Liver (tissue), 9 donors: Measurements from ENCODE around the gene TOB1. TPM values are rescaled to one million over a fixed set of nuclear protein-coding genes. Genes with fewer than 3 reads are reported as not detected.

Source experiments
- DNase-seq: peaks from one replicate; pipeline ENCODE4 v3.0.0-alpha.2; 2017; ENCODE audit warnings: low spot score
- H3K27ac ChIP-seq, 2 donors: one replicate each; pipeline ENCODE4 v1.7.0; 2013; ENCODE audit warnings: inconsistent platforms in 2 of 2, low read length in 2 of 2, control low read depth in 1 of 2, low read depth in 1 of 2, mild to moderate bottlenecking in 1 of 2
- H3K27me3 ChIP-seq, 4 donors: one replicate each; pipeline versions ENCODE4 v1.6.1 to v1.7.0; 2013; ENCODE audit warnings: low read length in 3 of 4, inconsistent platforms in 1 of 4, mild to moderate bottlenecking in 1 of 4, moderate library complexity in 1 of 4; ENCODE audit not compliant: control insufficient read depth in 4 of 4, insufficient read depth in 4 of 4
- H3K36me3 ChIP-seq, 4 donors: one replicate each; pipeline versions ENCODE4 v1.6.1 to v1.7.0; 2013; ENCODE audit warnings: low read length in 3 of 4, mild to moderate bottlenecking in 3 of 4, low read depth in 1 of 4, moderate library complexity in 1 of 4; ENCODE audit not compliant: control insufficient read depth in 4 of 4, insufficient read depth in 3 of 4
- H3K4me1 ChIP-seq, 4 donors: one replicate each; pipeline versions ENCODE4 v1.6.1 to v1.7.0; 2013; ENCODE audit warnings: low read length in 3 of 4, mild to moderate bottlenecking in 3 of 4, moderate library complexity in 1 of 4; ENCODE audit not compliant: control insufficient read depth in 4 of 4, insufficient read depth in 4 of 4
- H3K4me3 ChIP-seq, 3 donors: one replicate each; pipeline versions ENCODE4 v1.6.1 to v1.7.0; 2013; ENCODE audit warnings: low read length in 3 of 3, control low read depth in 1 of 3, low read depth in 1 of 3, mild to moderate bottlenecking in 1 of 3
- H3K9ac ChIP-seq, 2 donors: one replicate each; pipeline ENCODE4 v1.7.0; 2013; ENCODE audit warnings: low read length in 2 of 2, mild to moderate bottlenecking in 2 of 2, moderate library complexity in 2 of 2, control low read depth in 1 of 2, low read depth in 1 of 2
- H3K9me3 ChIP-seq, 4 donors: one replicate each; pipeline versions ENCODE4 v1.6.1 to v1.7.0; 2013; ENCODE audit warnings: low read length in 3 of 4; ENCODE audit not compliant: control insufficient read depth in 4 of 4
- EGR1 ChIP-seq, 2 donors: IDR thresholded peaks; 2 replicates each; pipeline ENCODE4 v1.6.1; 2016 to 2018; ENCODE audit warnings: antibody characterized with exemption in 2 of 2, low read depth in 2 of 2
- FOXA1 ChIP-seq: IDR thresholded peaks from 2 replicates; pipeline ENCODE4 v1.6.1; 2016; ENCODE audit warnings: antibody characterized with exemption
- FOXA2 ChIP-seq: IDR thresholded peaks from 2 replicates; pipeline ENCODE4 v1.6.1; 2016; ENCODE audit warnings: antibody characterized with exemption
- GABPA ChIP-seq, 2 donors: IDR thresholded peaks in 1 of 2; conservative IDR thresholded peaks in 1 of 2; 2 replicates each; pipeline ENCODE4 v1.6.1; 2016; ENCODE audit warnings: antibody characterized with exemption in 2 of 2, mild to moderate bottlenecking in 1 of 2, moderate library complexity in 1 of 2
- HNF4A ChIP-seq, 2 donors: conservative IDR thresholded peaks; 2 replicates each; pipeline ENCODE4 v1.6.1; 2016; ENCODE audit warnings: antibody characterized with exemption in 2 of 2, mild to moderate bottlenecking in 2 of 2
- HNF4G ChIP-seq: IDR thresholded peaks from 2 replicates; pipeline ENCODE4 v1.6.1; 2016; ENCODE audit warnings: antibody characterized with exemption
- JUND ChIP-seq, 2 donors: IDR thresholded peaks; 2 replicates each; pipeline ENCODE4 v1.6.1; 2016; ENCODE audit warnings: antibody characterized with exemption in 2 of 2
- NR2F2 ChIP-seq: IDR thresholded peaks from 2 replicates; pipeline ENCODE4 v1.6.1; 2016; ENCODE audit warnings: antibody characterized with exemption
- RAD21 ChIP-seq, 2 donors: IDR thresholded peaks; 2 replicates each; pipeline ENCODE4 v1.6.1; 2016; ENCODE audit warnings: antibody characterized with exemption in 2 of 2, mild to moderate bottlenecking in 2 of 2
- RXRA ChIP-seq, 2 donors: IDR thresholded peaks; 2 replicates each; pipeline ENCODE4 v1.6.1; 2017 to 2018; ENCODE audit warnings: antibody characterized with exemption in 2 of 2, mild to moderate bottlenecking in 1 of 2
- TAF1 ChIP-seq: conservative IDR thresholded peaks from 2 replicates; pipeline ENCODE4 v1.6.1; 2016; ENCODE audit warnings: antibody characterized with exemption, mild to moderate bottlenecking
- YY1 ChIP-seq: IDR thresholded peaks from 2 replicates; pipeline ENCODE4 v1.6.1; 2016; ENCODE audit warnings: antibody characterized with exemption, mild to moderate bottlenecking
- WGBS: extraction: QIAGEN DNeasy Blood & Tissue Kit; methylation state at CpG from one replicate; pipeline ENCODE4 v1.1.7; 2013; 5-methylcytosine and 5-hydroxymethylcytosine counted together
- polyA plus RNA-seq, 2 donors: library from polyadenylated mRNA; stranded (reverse) in 1 of 2; unstranded in 1 of 2; fragments of 200-250 nt in 1 of 2; fragments of >200 nt in 1 of 2; fragmentation: Nextera tagmentation in 1 of 2; extraction: Ambion mirVana in 1 of 2; gene quantifications; one replicate each; pipeline versions ENCODE4 v1.2.1 to v1.2.3, GENCODE V29; 2013 to 2015
- total RNA-seq, 2 donors: library from RNA; depleted of rRNA; stranded (reverse); fragments of >200 nt; gene quantifications; one replicate each; pipeline ENCODE4 v1.2.3, GENCODE V29; 2014
- TF ChIP-seq, protein P1 (sequence below): fragments of 150-350 bp; IDR thresholded peaks from 2 replicates; pipeline ENCODE4 v1.5.1; 2017; ENCODE audit warnings: improper control_type of control experiment, low read depth, low read length; ENCODE audit not compliant: missing input control
- TF ChIP-seq, protein P2 (sequence below): IDR thresholded peaks from 2 replicates; pipeline ENCODE4 v1.6.1; 2016; ENCODE audit warnings: antibody characterized with exemption, mild to moderate bottlenecking
- TF ChIP-seq, protein P3 (sequence below): IDR thresholded peaks from 2 replicates; pipeline ENCODE4 v1.6.1; 2016; ENCODE audit warnings: antibody characterized with exemption
- TF ChIP-seq, protein P4 (sequence below): IDR thresholded peaks from 2 replicates; pipeline ENCODE4 v1.6.1; 2016; ENCODE audit warnings: antibody characterized with exemption
- TF ChIP-seq, protein P5 (sequence below): IDR thresholded peaks from 2 replicates; pipeline ENCODE4 v1.6.1; 2016; ENCODE audit warnings: antibody characterized with exemption
- donor health status: healthy.
- donor health status: healthy.
- donor health status: healthy.
- donor health status: healthy.
- donor health status: healthy.

Gene TOB1
- total and polyA plus RNA-seq, 4 donors = 10.2 to 132 (median 37.8) TPM

DNA sequence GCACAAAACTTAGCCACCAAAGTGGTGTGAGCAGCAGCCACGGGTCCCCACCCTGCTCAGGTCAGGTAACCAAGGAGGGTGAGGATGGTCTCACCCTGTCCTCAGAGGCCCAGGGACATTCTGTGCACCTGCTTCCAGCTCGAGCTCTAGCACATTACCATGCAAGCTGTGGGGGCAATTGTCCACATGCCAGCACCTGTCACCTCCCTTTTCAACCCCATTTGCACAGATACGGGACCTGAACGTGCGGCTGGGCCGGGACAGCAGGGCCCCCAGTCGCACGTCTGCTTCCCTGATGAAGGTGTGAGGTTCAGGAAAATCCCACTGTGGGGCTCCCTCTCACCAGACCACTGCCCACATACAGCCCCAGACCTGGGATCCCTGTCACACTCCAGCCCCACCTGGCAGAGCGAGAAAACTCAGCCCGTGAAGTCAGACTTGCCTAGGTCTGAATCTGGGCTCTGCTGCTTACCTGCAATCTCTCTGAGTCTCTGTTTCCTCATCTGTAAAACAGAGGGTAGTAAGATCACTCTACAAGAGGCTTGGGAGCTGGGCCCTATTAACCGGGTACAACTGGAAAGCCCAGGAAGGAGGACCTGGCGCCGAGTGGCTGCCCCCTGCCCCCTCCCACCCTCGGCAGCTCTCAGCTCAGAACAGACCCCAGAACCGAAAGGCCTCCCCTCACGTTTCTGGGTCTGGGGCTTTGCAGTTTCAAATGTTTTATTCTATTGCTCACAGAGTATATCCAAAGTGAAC, 22.8 kb downstream of the TOB1 start:
- DNase-seq = no peak
- H3K9me3 ChIP-seq = no peaks in the 10 kb centered on the region
- WGBS = 89% methylated on average over 16 of the region's 16 CpGs
- H3K9ac ChIP-seq = no peak overlapping the region
- H3K4me3 ChIP-seq = no peak overlapping the region
- no peak for TF ChIP-seq NR2F2
- TF ChIP-seq, protein P1, sequence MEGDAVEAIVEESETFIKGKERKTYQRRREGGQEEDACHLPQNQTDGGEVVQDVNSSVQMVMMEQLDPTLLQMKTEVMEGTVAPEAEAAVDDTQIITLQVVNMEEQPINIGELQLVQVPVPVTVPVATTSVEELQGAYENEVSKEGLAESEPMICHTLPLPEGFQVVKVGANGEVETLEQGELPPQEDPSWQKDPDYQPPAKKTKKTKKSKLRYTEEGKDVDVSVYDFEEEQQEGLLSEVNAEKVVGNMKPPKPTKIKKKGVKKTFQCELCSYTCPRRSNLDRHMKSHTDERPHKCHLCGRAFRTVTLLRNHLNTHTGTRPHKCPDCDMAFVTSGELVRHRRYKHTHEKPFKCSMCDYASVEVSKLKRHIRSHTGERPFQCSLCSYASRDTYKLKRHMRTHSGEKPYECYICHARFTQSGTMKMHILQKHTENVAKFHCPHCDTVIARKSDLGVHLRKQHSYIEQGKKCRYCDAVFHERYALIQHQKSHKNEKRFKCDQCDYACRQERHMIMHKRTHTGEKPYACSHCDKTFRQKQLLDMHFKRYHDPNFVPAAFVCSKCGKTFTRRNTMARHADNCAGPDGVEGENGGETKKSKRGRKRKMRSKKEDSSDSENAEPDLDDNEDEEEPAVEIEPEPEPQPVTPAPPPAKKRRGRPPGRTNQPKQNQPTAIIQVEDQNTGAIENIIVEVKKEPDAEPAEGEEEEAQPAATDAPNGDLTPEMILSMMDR = no peak
- no peak for TF ChIP-seq GABPA (IDR thresholded peaks at IDR 0.05 in 1 of 2, conservative IDR thresholded peaks at IDR 0.05 in 1 of 2)
- TF ChIP-seq, protein P2, sequence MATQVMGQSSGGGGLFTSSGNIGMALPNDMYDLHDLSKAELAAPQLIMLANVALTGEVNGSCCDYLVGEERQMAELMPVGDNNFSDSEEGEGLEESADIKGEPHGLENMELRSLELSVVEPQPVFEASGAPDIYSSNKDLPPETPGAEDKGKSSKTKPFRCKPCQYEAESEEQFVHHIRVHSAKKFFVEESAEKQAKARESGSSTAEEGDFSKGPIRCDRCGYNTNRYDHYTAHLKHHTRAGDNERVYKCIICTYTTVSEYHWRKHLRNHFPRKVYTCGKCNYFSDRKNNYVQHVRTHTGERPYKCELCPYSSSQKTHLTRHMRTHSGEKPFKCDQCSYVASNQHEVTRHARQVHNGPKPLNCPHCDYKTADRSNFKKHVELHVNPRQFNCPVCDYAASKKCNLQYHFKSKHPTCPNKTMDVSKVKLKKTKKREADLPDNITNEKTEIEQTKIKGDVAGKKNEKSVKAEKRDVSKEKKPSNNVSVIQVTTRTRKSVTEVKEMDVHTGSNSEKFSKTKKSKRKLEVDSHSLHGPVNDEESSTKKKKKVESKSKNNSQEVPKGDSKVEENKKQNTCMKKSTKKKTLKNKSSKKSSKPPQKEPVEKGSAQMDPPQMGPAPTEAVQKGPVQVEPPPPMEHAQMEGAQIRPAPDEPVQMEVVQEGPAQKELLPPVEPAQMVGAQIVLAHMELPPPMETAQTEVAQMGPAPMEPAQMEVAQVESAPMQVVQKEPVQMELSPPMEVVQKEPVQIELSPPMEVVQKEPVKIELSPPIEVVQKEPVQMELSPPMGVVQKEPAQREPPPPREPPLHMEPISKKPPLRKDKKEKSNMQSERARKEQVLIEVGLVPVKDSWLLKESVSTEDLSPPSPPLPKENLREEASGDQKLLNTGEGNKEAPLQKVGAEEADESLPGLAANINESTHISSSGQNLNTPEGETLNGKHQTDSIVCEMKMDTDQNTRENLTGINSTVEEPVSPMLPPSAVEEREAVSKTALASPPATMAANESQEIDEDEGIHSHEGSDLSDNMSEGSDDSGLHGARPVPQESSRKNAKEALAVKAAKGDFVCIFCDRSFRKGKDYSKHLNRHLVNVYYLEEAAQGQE = no peak
- no peak for TF ChIP-seq YY1
- no peak for TF ChIP-seq EGR1 (IDR thresholded peaks at IDR 0.05; ENCODE audit: low read depth in 2 of 2)
- TF ChIP-seq RAD21 (IDR thresholded peaks at IDR 0.05) = no peak
- TF ChIP-seq JUND (IDR thresholded peaks at IDR 0.05) = no peak
- TF ChIP-seq TAF1 = no peak
- TF ChIP-seq FOXA1 = no peak
- TF ChIP-seq, protein P3, sequence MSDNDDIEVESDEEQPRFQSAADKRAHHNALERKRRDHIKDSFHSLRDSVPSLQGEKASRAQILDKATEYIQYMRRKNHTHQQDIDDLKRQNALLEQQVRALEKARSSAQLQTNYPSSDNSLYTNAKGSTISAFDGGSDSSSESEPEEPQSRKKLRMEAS = no peak
- TF ChIP-seq, protein P4, sequence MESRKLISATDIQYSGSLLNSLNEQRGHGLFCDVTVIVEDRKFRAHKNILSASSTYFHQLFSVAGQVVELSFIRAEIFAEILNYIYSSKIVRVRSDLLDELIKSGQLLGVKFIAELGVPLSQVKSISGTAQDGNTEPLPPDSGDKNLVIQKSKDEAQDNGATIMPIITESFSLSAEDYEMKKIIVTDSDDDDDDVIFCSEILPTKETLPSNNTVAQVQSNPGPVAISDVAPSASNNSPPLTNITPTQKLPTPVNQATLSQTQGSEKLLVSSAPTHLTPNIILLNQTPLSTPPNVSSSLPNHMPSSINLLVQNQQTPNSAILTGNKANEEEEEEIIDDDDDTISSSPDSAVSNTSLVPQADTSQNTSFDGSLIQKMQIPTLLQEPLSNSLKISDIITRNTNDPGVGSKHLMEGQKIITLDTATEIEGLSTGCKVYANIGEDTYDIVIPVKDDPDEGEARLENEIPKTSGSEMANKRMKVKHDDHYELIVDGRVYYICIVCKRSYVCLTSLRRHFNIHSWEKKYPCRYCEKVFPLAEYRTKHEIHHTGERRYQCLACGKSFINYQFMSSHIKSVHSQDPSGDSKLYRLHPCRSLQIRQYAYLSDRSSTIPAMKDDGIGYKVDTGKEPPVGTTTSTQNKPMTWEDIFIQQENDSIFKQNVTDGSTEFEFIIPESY = no peak
- no peak overlapping the region for H3K27ac ChIP-seq
- H3K27me3 ChIP-seq = no peaks in the 10 kb centered on the region
- no peaks in the 10 kb centered on the region for H3K36me3 ChIP-seq
- no peaks in the 10 kb centered on the region for H3K4me1 ChIP-seq

DNA sequence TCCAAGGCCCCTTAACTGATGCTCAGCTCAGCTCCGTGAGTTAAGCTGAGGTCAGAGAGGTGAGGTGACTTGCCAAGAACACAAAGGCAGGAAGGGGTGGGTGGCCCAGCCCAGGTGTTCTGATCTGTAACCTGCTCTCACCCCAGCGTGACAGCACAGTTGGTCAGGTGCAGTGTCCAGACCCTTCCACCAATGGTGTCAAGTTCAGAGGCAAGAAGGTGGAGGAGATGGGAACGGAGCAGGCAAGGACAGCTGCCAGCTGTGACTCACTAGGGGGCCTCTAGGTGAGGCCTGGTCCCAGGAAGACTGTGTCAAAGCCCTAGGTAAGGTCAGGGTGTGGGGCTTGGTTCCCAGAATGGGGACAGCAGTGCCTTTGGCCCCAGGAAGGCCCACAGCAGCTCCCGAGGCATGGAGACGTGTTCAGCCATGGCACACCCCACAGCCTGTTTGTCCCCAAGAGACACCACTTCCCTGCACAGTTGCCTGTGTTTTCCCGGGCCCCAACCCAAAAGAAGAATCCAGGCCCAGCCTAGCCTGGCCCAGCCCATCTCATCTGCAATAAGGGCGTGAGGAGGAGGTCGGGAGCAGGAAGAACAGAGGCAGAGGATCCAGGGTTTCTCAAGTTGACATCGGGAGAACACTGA, 23.5 kb downstream of the TOB1 start:
- Histone ChIP-seq H3K9me3 (no peaks in the 10 kb centered on the region), H3K4me1 (no peaks in the 10 kb centered on the region), H3K36me3 (no peaks in the 10 kb centered on the region), H3K27ac (no peak overlapping the region), H3K4me3 (no peak overlapping the region), H3K9ac (no peak overlapping the region), H3K27me3 (no peaks in the 10 kb centered on the region)
- 77% methylated on average over 9 of the region's 9 CpGs for WGBS
- no peak for DNase-seq
- TF ChIP-seq RAD21 (IDR thresholded peaks at IDR 0.05) (no peak), GABPA (IDR thresholded peaks at IDR 0.05 in 1 of 2, conservative IDR thresholded peaks at IDR 0.05 in 1 of 2) (no peak), FOXA2 (no peak), EGR1 (IDR thresholded peaks at IDR 0.05; ENCODE audit: low read depth in 2 of 2) (no peak), HNF4G (no peak), RXRA (IDR thresholded peaks at IDR 0.05) (no peak), NR2F2 (no peak), HNF4A (conservative IDR thresholded peaks at IDR 0.05) (no peak), FOXA1 (no peak), TAF1 (no peak), JUND (IDR thresholded peaks at IDR 0.05) (no peak)
- TF ChIP-seq, protein P3 = no peak
- TF ChIP-seq, protein P4 = no peak
- TF ChIP-seq, protein P5, sequence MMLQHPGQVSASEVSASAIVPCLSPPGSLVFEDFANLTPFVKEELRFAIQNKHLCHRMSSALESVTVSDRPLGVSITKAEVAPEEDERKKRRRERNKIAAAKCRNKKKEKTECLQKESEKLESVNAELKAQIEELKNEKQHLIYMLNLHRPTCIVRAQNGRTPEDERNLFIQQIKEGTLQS = no peak
